ENCODE measurements around the gene MYF5.
A peak's percentile ranks its signal among the peaks of the same experiment; 100 is the strongest.
"Not testable (repeated sequence)": the region's sequence is repeated elsewhere in the genome, so short reads cannot be mapped to it uniquely, and the experiment has no call there.

The MYF5 gene

DNA sequence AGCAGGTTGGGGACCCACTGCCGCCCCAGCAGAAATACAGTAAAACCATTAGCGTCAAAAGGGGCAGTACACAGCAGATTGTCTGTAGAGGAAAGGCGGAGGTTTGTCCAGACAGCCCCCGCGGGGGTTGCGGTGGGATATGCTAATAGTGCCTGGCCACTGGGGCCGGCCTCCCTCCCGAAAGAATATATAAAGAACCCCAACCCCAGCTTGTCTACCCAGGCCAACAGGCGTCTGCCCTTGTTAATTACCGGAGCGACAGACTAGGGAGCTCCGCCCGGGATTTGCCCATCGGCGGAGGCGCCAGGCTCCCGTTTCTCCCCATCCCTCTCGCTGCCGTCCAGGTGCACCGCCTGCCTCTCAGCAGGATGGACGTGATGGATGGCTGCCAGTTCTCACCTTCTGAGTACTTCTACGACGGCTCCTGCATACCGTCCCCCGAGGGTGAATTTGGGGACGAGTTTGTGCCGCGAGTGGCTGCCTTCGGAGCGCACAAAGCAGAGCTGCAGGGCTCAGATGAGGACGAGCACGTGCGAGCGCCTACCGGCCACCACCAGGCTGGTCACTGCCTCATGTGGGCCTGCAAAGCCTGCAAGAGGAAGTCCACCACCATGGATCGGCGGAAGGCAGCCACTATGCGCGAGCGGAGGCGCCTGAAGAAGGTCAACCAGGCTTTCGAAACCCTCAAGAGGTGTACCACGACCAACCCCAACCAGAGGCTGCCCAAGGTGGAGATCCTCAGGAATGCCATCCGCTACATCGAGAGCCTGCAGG lies at the start of gene MYF5:
Gene MYF5, plus strand, starts transcription at position 217 of the 774 bp plus-strand sequence. Its CDS starts 152 bp downstream, at position 369.
- H3K4me3 ChIP-seq (ENCODE audit: low read length): no peak within 1 kb of the TSS
- DNase-seq (ENCODE audit: low read depth): no peak
- TF ChIP-seq, protein P1, sequence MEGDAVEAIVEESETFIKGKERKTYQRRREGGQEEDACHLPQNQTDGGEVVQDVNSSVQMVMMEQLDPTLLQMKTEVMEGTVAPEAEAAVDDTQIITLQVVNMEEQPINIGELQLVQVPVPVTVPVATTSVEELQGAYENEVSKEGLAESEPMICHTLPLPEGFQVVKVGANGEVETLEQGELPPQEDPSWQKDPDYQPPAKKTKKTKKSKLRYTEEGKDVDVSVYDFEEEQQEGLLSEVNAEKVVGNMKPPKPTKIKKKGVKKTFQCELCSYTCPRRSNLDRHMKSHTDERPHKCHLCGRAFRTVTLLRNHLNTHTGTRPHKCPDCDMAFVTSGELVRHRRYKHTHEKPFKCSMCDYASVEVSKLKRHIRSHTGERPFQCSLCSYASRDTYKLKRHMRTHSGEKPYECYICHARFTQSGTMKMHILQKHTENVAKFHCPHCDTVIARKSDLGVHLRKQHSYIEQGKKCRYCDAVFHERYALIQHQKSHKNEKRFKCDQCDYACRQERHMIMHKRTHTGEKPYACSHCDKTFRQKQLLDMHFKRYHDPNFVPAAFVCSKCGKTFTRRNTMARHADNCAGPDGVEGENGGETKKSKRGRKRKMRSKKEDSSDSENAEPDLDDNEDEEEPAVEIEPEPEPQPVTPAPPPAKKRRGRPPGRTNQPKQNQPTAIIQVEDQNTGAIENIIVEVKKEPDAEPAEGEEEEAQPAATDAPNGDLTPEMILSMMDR (conservative IDR thresholded peaks at IDR 0.05; ENCODE audit: low read length): no peak

- DNase-seq (ENCODE audit: low read depth): no peak
- H3K4me3 ChIP-seq (ENCODE audit: low read length): no peak overlapping the region
- TF ChIP-seq, protein P1 (conservative IDR thresholded peaks at IDR 0.05; ENCODE audit: low read length): no peak
Observed at GRCh38 chr12:80670214-80670613, 46.5 kb upstream of the MYF5 start.

DNA sequence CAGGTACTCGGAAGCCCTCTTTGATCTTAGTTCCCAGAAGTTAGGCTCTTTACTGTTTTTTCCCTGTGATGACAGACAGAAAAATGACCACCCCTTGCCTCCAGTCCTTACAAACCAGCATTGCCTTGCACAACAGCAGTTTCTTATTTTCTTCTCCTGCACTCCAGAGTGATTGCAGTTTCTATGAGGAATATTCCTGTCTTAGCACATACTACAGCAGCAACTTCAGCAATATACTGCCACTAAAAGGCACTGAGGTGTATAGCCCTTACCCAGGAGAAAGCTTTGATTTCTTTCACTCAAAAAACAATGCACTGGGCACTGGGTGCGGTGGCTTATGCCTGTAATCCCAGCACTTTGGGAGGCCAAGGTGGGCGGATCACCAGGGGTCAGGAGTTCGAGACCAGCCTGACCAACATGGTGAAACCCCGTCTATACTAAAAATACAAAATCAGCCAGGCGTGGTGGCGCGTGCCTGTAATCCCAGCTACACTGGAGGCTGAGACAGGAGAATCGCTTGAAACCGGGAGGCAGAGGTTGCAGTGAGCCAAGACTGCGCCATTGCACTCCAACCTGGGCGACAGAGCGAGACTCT lies 40.6 kb upstream of the MYF5 start:
- TF ChIP-seq, protein P1 (conservative IDR thresholded peaks at IDR 0.05; ENCODE audit: low read length): peak; percentile 29; the same call in 1 of the 2 replicates
- DNase-seq (ENCODE audit: low read depth): peak; percentile 21
- not testable (repeated sequence) for H3K4me3 ChIP-seq (ENCODE audit: low read length)

GRCh38 chr12:80676856-80677255 lies 39.9 kb upstream of the MYF5 start:
- no peak for DNase-seq (ENCODE audit: low read depth)
- TF ChIP-seq, protein P1 (conservative IDR thresholded peaks at IDR 0.05; ENCODE audit: low read length): no peak
- H3K4me3 ChIP-seq (ENCODE audit: low read length): no peak overlapping the region

GRCh38 chr12:80677994-80678393 lies 38.7 kb upstream of the MYF5 start:
- no peak overlapping the region for H3K4me3 ChIP-seq (ENCODE audit: low read length)
- TF ChIP-seq, protein P1 (conservative IDR thresholded peaks at IDR 0.05; ENCODE audit: low read length): no peak
- no peak for DNase-seq (ENCODE audit: low read depth)

- no peak for DNase-seq (ENCODE audit: low read depth)
- H3K4me3 ChIP-seq (ENCODE audit: low read length): no peak overlapping the region
- TF ChIP-seq, protein P1 (conservative IDR thresholded peaks at IDR 0.05; ENCODE audit: low read length): no peak
Observed at GRCh38 chr12:80679346-80680131, 37.2 kb upstream of the MYF5 start.

All from AG10803 (cell line).